Measurements from ENCODE around the gene IL17REL.

- TF ChIP-seq GATA2 (IDR thresholded peaks at IDR 0.05; ENCODE audit: low read depth, low read length) (no peak), GATA3 (IDR thresholded peaks at IDR 0.05; ENCODE audit: low read depth, low read length) (no peak)
Observed at GRCh38 chr22:50061824-50062355, 49.3 kb upstream of the IL17REL start.

Data from SH-SY5Y (cell line).